Measurements from ENCODE around the gene ZNF324B. TPM values are rescaled to one million over a fixed set of nuclear protein-coding genes. Genes with fewer than 3 reads are reported as not detected.
A peak's percentile ranks its signal among the peaks of the same experiment; 100 is the strongest.
"Not testable (repeated sequence)": the region's sequence is repeated elsewhere in the genome, so short reads cannot be mapped to it uniquely, and the experiment has no call there.

ZNF324B gene
- 19.1 TPM for total RNA-seq

- peak; percentile 85 to 98 (median 96) for DNase-seq (ENCODE audit: low read depth in 2 of 3, low spot score in 2 of 3)
Measured at GRCh38 chr19:58451358-58452101, at the start of gene ZNF324B. TSS of gene ZNF324B (plus strand) at chr19:58451622. CDS start at chr19:58453702, 2,080 bp downstream.

GRCh38 chr19:58401840-58402421, 49.5 kb upstream of the ZNF324B start:
- no peak for DNase-seq (ENCODE audit: low read depth in 2 of 3, low spot score in 2 of 3)

- DNase-seq (ENCODE audit: low read depth in 2 of 3, low spot score in 2 of 3), result not testable (repeated sequence)
Measured at GRCh38 chr19:58403920-58404478, 47.4 kb upstream of the ZNF324B start.

- peak in 1 of 3 donors; percentile 37 for DNase-seq (ENCODE audit: low read depth in 2 of 3, low spot score in 2 of 3)
Measured at GRCh38 chr19:58406818-58407657, 44.4 kb upstream of the ZNF324B start.

- no peak for DNase-seq (ENCODE audit: low read depth in 2 of 3, low spot score in 2 of 3)
Measured at GRCh38 chr19:58407658-58408151, 43.7 kb upstream of the ZNF324B start.

- DNase-seq (ENCODE audit: low read depth in 2 of 3, low spot score in 2 of 3), result peak; percentile 77 to 95 (median 95)
Measured at GRCh38 chr19:58408152-58409009, 43.0 kb upstream of the ZNF324B start, which contains the start of gene ZNF584. TSS of gene ZNF584 (plus strand) at chr19:58408649. CDS start at chr19:58409148, 499 bp downstream.

GRCh38 chr19:58409010-58409790, 42.2 kb upstream of the ZNF324B start:
- peak in 1 of 3 donors; percentile 41 for DNase-seq (ENCODE audit: low read depth in 2 of 3, low spot score in 2 of 3)

GRCh38 chr19:58416604-58417003, 34.8 kb upstream of the ZNF324B start:
- DNase-seq (ENCODE audit: low read depth in 2 of 3, low spot score in 2 of 3), result no peak

- no peak for DNase-seq (ENCODE audit: low read depth in 2 of 3, low spot score in 2 of 3)
Measured at GRCh38 chr19:58417071-58417470, 34.4 kb upstream of the ZNF324B start.

GRCh38 chr19:58428617-58429016, 22.8 kb upstream of the ZNF324B start:
- no peak for DNase-seq (ENCODE audit: low read depth in 2 of 3, low spot score in 2 of 3)

GRCh38 chr19:58429745-58430144, 21.7 kb upstream of the ZNF324B start:
- no peak for DNase-seq (ENCODE audit: low read depth in 2 of 3, low spot score in 2 of 3)

GRCh38 chr19:58434217-58434616, 17.2 kb upstream of the ZNF324B start:
- DNase-seq (ENCODE audit: low read depth in 2 of 3, low spot score in 2 of 3), result peak in 1 of 3 donors; percentile 21

- DNase-seq (ENCODE audit: low read depth in 2 of 3, low spot score in 2 of 3), result peak; percentile 88 to 100 (median 100)
Measured at GRCh38 chr19:58439576-58440554, 11.6 kb upstream of the ZNF324B start, which contains the start of gene ZNF132. TSS of gene ZNF132 (minus strand) at chr19:58440153. CDS start at chr19:58439821, 332 bp downstream.

- DNase-seq (ENCODE audit: low read depth in 2 of 3, low spot score in 2 of 3), result no peak
Measured at GRCh38 chr19:58440556-58440955, 10.9 kb upstream of the ZNF324B start.

GRCh38 chr19:58442986-58443385, 8.4 kb upstream of the ZNF324B start:
- not testable (repeated sequence) for DNase-seq (ENCODE audit: low read depth in 2 of 3, low spot score in 2 of 3)

GRCh38 chr19:58448860-58449259, 2.6 kb upstream of the ZNF324B start:
- DNase-seq (ENCODE audit: low read depth in 2 of 3, low spot score in 2 of 3), result not testable (repeated sequence)

- DNase-seq (ENCODE audit: low read depth in 2 of 3, low spot score in 2 of 3), result not testable (repeated sequence)
Measured at GRCh38 chr19:58449980-58450379, 1.4 kb upstream of the ZNF324B start.

Data from hematopoietic multipotent progenitor cell (in vitro differentiated cells).